ENCODE results near the gene MXRA5.

GRCh38 chrX:3263681-3264126 is 82.7 kb downstream of the MXRA5 start:
- TF ChIP-seq CTCF (IDR thresholded peaks at IDR 0.05) (no peak), EZH2 (IDR thresholded peaks at IDR 0.05) (no peak), EZH2phosphoT487 (IDR thresholded peaks at IDR 0.05) (no peak)

All from neural progenitor cell (in vitro differentiated cells).